Vagina (tissue), 2 donors: ENCODE results near the gene RB1. TPM values are rescaled to one million over a fixed set of nuclear protein-coding genes. Genes with fewer than 3 reads are reported as not detected.

ENCODE experiments used
- DNase-seq, 2 donors: peaks; one replicate each; pipeline ENCODE4 v3.0.0-alpha.2; 2017; ENCODE audit errors: extremely low spot score in 2 of 2
- H3K27ac ChIP-seq: fragments of 200-600 bp; sonication (generic); one replicate; pipeline ENCODE4 v1.5.1; 2019
- H3K27me3 ChIP-seq: fragments of 200-600 bp; sonication (generic); one replicate; pipeline ENCODE4 v1.5.1; 2019
- H3K36me3 ChIP-seq, 2 donors: fragments of 200-600 bp; sonication (generic); one replicate each; pipeline ENCODE4 v1.5.1; 2017 to 2019
- H3K4me1 ChIP-seq: fragments of 200-600 bp; sonication (generic); one replicate; pipeline ENCODE4 v1.5.1; 2019
- H3K4me3 ChIP-seq, 2 donors: fragments of 200-600 bp; sonication (generic); 1 replicate in 1 of 2; 2 replicates in 1 of 2; pipeline ENCODE4 v1.5.1; 2016 to 2019
- H3K9me3 ChIP-seq: fragments of 200-600 bp; sonication (generic); one replicate; pipeline ENCODE4 v1.5.1; 2019
- POLR2A ChIP-seq, 2 donors: fragments of 450-650 bp; IDR thresholded peaks; one replicate each; pipeline ENCODE4 v1.6.1; 2017; ENCODE audit warnings: antibody characterized with exemption in 2 of 2, mild to moderate bottlenecking in 2 of 2, moderate library complexity in 2 of 2
- POLR2AphosphoS5 ChIP-seq, 2 donors: sonication (generic); formaldehyde crosslinking; IDR thresholded peaks; one replicate each; pipeline ENCODE4 v1.9.0; 2017; ENCODE audit warnings: antibody characterized with exemption in 2 of 2, mild to moderate bottlenecking in 2 of 2, low read depth in 1 of 2; ENCODE audit not compliant: insufficient read depth in 1 of 2
- intact Hi-C: fragments of 100-400 bp; cut with DNase I; formaldehyde crosslinking; loops from one replicate; pipeline ENCODE4 v1.15.1; 2023
- total RNA-seq: library from RNA; depleted of rRNA; stranded (reverse); fragments of >200 nt; gene quantifications from one replicate; pipeline ENCODE4 v1.2.3, GENCODE V29; 2016
- TF ChIP-seq, protein P1 (sequence below), 3 experiments: fragments of 450-650 bp in 2 of 3; fragments of 200-600 bp in 1 of 3; sonication (generic) in 1 of 3; IDR thresholded peaks; one replicate each; pipeline ENCODE4 v1.5.1; 2017 to 2019; ENCODE audit warnings: antibody characterized with exemption in 3 of 3, mild to moderate bottlenecking in 2 of 3, moderate library complexity in 2 of 3

The RB1 gene
- total RNA-seq, 1 donor from 2014 or later, result 34.4 TPM

DNA sequence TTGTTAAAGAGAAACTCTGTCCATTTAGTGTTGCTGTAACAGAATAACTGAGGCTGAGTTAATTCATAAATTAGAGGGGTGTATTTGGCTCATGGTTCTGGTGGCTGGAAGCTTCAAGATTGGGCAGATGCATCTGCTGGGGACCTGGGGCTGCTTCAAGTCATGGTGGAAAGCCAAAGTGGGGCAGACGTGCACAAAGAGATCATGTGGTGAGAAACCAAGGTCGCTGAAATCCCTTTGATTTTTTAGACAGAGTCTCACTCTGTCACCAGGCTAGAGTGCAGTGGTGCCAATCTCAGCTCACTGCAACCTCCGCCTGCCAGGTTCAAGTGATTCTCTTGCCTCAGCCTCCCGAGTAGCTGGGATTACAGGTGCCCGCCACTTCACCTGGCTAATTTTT lies 183.3 kb downstream of the RB1 start:
- no peak for DNase-seq
- Histone ChIP-seq H3K27me3 (no peaks in the 10 kb centered on the region), H3K4me1 (peaks cover 27% of the 10 kb centered on the region), H3K9me3 (no peaks in the 10 kb centered on the region), H3K27ac (no peak overlapping the region), H3K4me3 (no peak overlapping the region), H3K36me3 (no peaks in the 10 kb centered on the region)
- intact Hi-C loops, result no loop called here
- TF ChIP-seq POLR2AphosphoS5 (IDR thresholded peaks at IDR 0.05; ENCODE audit: insufficient read depth in 1 of 2, low read depth in 1 of 2), result no peak
- TF ChIP-seq, protein P1, sequence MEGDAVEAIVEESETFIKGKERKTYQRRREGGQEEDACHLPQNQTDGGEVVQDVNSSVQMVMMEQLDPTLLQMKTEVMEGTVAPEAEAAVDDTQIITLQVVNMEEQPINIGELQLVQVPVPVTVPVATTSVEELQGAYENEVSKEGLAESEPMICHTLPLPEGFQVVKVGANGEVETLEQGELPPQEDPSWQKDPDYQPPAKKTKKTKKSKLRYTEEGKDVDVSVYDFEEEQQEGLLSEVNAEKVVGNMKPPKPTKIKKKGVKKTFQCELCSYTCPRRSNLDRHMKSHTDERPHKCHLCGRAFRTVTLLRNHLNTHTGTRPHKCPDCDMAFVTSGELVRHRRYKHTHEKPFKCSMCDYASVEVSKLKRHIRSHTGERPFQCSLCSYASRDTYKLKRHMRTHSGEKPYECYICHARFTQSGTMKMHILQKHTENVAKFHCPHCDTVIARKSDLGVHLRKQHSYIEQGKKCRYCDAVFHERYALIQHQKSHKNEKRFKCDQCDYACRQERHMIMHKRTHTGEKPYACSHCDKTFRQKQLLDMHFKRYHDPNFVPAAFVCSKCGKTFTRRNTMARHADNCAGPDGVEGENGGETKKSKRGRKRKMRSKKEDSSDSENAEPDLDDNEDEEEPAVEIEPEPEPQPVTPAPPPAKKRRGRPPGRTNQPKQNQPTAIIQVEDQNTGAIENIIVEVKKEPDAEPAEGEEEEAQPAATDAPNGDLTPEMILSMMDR (IDR thresholded peaks at IDR 0.05), result no peak
- TF ChIP-seq POLR2A (IDR thresholded peaks at IDR 0.05), result no peak

DNA sequence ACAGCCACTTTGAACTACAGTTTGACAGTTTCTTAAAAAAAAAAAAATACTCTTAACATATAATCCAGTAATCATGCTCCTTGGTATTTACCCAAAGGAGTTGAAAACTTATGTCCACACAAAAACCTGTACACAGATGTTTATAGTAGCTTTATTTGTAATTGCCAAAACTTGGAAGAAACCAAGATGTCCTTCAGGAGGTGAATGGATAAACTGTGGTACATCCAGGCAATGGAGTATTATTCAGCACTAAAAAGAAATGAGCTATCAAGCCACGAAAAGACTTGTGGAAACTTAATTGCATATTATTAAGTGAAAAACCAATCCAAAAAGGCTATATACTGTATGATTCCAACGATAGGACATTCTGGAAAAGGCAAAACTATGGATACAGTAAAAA lies 184.4 kb downstream of the RB1 start:
- no peak overlapping the region for H3K4me3 ChIP-seq
- no peak overlapping the region for H3K27ac ChIP-seq
- no peaks in the 10 kb centered on the region for H3K27me3 ChIP-seq
- peaks cover 32% of the 10 kb centered on the region for H3K4me1 ChIP-seq
- intact Hi-C loops, result no loop called here
- H3K9me3 ChIP-seq, result no peaks in the 10 kb centered on the region
- no peak for DNase-seq
- H3K36me3 ChIP-seq, result no peaks in the 10 kb centered on the region
- TF ChIP-seq POLR2AphosphoS5 (IDR thresholded peaks at IDR 0.05; ENCODE audit: insufficient read depth in 1 of 2, low read depth in 1 of 2), result no peak
- TF ChIP-seq POLR2A (IDR thresholded peaks at IDR 0.05), result no peak
- TF ChIP-seq, protein P1 (IDR thresholded peaks at IDR 0.05), result no peak

DNA sequence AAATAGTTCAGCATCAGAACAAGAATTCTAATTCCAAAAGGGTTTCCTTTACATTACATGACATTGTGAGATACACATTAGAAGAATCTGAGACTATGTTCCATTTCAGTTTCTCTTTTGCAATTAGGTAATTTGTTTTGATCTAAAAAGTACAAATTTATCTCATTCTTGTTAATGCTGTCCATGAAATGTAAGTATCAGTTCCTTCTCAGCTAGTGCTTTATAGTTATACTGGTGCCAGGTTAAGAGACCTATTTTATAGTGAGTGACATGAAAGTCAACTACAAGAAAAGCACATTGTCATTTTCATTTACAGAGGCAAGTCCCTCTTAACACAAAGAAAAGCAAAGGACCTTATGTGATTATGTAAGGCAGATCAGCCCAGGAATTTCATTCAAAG lies 185.4 kb downstream of the RB1 start:
- intact Hi-C loops, result no loop called here
- Histone ChIP-seq H3K9me3 (no peaks in the 10 kb centered on the region), H3K36me3 (no peaks in the 10 kb centered on the region), H3K4me1 (peaks cover 42% of the 10 kb centered on the region), H3K4me3 (no peak overlapping the region), H3K27me3 (no peaks in the 10 kb centered on the region), H3K27ac (peak overlapping the region; percentile 51)
- TF ChIP-seq, protein P1 (IDR thresholded peaks at IDR 0.05), result no peak
- no peak for TF ChIP-seq POLR2AphosphoS5 (IDR thresholded peaks at IDR 0.05; ENCODE audit: insufficient read depth in 1 of 2, low read depth in 1 of 2)
- no peak for TF ChIP-seq POLR2A (IDR thresholded peaks at IDR 0.05)
- DNase-seq, result no peak

DNA sequence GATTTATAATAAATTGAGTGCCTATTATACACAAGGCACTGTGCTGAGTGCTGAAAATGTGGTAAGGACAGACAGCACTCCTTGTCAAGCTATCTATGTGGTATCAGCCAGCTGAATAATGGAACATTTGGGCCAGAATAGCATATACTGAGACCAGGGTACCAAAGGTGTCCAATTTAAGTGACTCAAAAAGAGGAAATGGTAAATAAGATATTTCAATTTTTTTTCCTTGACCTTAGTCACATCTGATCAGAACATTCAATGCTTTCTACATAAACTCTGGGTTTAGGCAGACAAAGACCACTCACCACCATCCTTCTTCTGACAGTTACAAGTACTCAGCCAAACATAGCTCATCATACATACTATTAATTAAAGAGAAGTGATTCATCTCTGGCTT lies 186.1 kb downstream of the RB1 start:
- intact Hi-C loops, result no loop called here
- no peaks in the 10 kb centered on the region for H3K27me3 ChIP-seq
- H3K36me3 ChIP-seq, result no peaks in the 10 kb centered on the region
- H3K4me3 ChIP-seq, result no peak overlapping the region
- DNase-seq, result no peak
- peak overlapping the region; percentile 51 for H3K27ac ChIP-seq
- TF ChIP-seq POLR2AphosphoS5 (IDR thresholded peaks at IDR 0.05; ENCODE audit: insufficient read depth in 1 of 2, low read depth in 1 of 2), result no peak
- TF ChIP-seq POLR2A (IDR thresholded peaks at IDR 0.05), result no peak
- TF ChIP-seq, protein P1 (IDR thresholded peaks at IDR 0.05), result no peak
- H3K4me1 ChIP-seq, result peaks cover 49% of the 10 kb centered on the region
- no peaks in the 10 kb centered on the region for H3K9me3 ChIP-seq

DNA sequence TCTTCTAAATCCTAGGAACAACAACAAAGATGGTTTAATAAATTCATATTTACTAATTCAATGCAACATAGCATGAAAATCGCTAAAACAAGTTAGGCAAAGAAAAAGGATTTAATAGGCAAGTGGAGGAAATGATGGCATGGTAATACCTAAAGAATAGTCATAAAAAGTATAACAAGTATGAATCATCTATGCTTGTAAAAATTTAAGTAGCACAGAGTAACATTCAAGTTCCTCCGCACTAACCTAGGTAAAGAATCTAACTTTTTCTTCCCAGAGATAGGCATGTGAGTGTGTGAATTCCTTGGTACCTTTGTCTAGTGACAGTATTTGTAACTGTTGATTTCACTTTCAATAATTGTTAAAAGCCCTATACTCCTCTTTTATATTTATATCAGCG lies 186.7 kb downstream of the RB1 start:
- no peak for DNase-seq
- H3K4me1 ChIP-seq, result peaks cover 51% of the 10 kb centered on the region
- TF ChIP-seq POLR2A (IDR thresholded peaks at IDR 0.05) (no peak), POLR2AphosphoS5 (IDR thresholded peaks at IDR 0.05; ENCODE audit: insufficient read depth in 1 of 2, low read depth in 1 of 2) (peak in 1 of 2 donors; percentile 25)
- H3K36me3 ChIP-seq, result no peaks in the 10 kb centered on the region
- intact Hi-C loops, result no loop called here
- H3K9me3 ChIP-seq, result no peaks in the 10 kb centered on the region
- H3K27me3 ChIP-seq, result no peaks in the 10 kb centered on the region
- no peak overlapping the region for H3K4me3 ChIP-seq
- H3K27ac ChIP-seq, result peak overlapping the region; percentile 66
